Activated B cell treated with CpG ODN at 0.5 μM for 24 hours (primary cell): ENCODE measurements around the gene CBFA2T2. TPM values are rescaled to one million over a fixed set of nuclear protein-coding genes. Genes with fewer than 3 reads are reported as not detected.

Experiments used
- ATAC-seq: fragments of 200-7000 bp; cut with Tn5 transposase; one replicate; pipeline ENCODE4 v1.10.0; 2021; ENCODE audit warnings: low read depth, mild to moderate bottlenecking, moderate library complexity
- CTCF ChIA-PET: fragments of 350-600 bp; sonication (Branson Sonifier 250); formaldehyde crosslinking; loops from one replicate; lab custom pipeline; 2021; ENCODE audit warnings: antibody characterized with exemption; lab: Charles Lee
- POLR2A ChIA-PET: fragments of 350-600 bp; sonication (Branson Sonifier 250); formaldehyde crosslinking; loops from one replicate; lab custom pipeline; 2021; ENCODE audit warnings: antibody characterized with exemption; lab: Charles Lee
- DNase-seq: peaks from one replicate; pipeline ENCODE4 v3.0.0; 2022
- H3K27ac Mint-ChIP-seq: one replicate; pipeline ENCODE4 v1.8.0; 2020; ENCODE audit warnings: mixed read lengths
- H3K27me3 Mint-ChIP-seq: one replicate; pipeline ENCODE4 v1.8.0; 2021; ENCODE audit warnings: mixed read lengths
- H3K36me3 Mint-ChIP-seq: one replicate; pipeline ENCODE4 v1.8.0; 2021; ENCODE audit warnings: low read depth, mixed read lengths
- H3K4me1 Mint-ChIP-seq: one replicate; pipeline ENCODE4 v1.8.0; 2021; ENCODE audit warnings: mixed read lengths
- H3K4me3 Mint-ChIP-seq: one replicate; pipeline ENCODE4 v1.8.0; 2020; ENCODE audit warnings: mild to moderate bottlenecking, mixed read lengths
- H3K9me3 Mint-ChIP-seq: one replicate; pipeline ENCODE4 v1.8.0; 2020; ENCODE audit warnings: mixed read lengths
- intact Hi-C: fragments of 100-400 bp; cut with micrococcal nuclease; formaldehyde crosslinking; loops from one replicate; pipeline ENCODE4 v1.15.1; 2024
- total RNA-seq: library from RNA; stranded (reverse); gene quantifications from 2 replicates; pipeline ENCODE4 v1.2.3, GENCODE V29; 2022
- TF ChIP-seq, protein P1 (sequence below): fragments of 200-600 bp; IDR thresholded peaks from one replicate; pipeline ENCODE4 v1.8.0; 2022; ENCODE audit warnings: antibody characterized with exemption, mild to moderate bottlenecking

CBFA2T2 gene
- total RNA-seq, 1 donor from 2014 or later, result 15.8 TPM

DNA sequence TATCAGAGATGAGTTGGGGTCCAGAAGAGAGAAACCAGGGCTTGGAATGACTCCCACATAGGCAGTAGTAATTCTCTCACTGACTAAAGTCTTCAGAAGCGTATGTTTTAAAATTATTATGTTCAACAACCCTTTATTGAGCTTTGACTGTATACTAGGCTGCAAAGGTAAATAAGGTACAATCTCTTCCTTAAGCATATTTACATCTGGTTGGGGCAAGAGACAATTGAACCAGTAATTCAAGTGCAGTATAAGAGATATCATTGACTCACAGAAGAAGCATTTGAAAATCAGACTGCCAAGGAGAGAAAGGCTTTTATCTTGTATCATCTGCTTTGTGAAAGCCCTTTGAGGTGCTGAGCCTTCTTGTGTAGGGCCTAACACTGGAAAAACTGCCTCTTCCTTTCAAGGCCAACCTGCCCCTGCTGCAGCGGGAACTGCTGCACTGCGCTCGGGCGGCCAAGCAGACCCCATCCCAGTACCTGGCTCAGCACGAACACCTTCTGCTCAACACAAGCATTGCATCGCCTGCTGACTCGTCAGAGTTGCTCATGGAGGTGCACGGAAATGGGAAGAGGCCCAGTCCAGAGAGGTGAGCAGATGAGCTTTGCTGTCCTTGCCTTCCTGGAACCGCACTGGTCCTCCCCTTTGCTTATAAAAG lies 132.9 kb downstream of the CBFA2T2 start:
- Mint-ChIP-seq H3K9me3 (no peaks in the 10 kb centered on the region), H3K4me3 (no peak overlapping the region), H3K36me3 (peaks cover 60% of the 10 kb centered on the region), H3K27ac (no peak overlapping the region), H3K27me3 (no peaks in the 10 kb centered on the region), H3K4me1 (peaks cover 20% of the 10 kb centered on the region)
- intact Hi-C loops, result no loop called here
- no peak for ATAC-seq
- ChIA-PET CTCF (no interaction called here), POLR2A (no interaction called here)
- TF ChIP-seq, protein P1, sequence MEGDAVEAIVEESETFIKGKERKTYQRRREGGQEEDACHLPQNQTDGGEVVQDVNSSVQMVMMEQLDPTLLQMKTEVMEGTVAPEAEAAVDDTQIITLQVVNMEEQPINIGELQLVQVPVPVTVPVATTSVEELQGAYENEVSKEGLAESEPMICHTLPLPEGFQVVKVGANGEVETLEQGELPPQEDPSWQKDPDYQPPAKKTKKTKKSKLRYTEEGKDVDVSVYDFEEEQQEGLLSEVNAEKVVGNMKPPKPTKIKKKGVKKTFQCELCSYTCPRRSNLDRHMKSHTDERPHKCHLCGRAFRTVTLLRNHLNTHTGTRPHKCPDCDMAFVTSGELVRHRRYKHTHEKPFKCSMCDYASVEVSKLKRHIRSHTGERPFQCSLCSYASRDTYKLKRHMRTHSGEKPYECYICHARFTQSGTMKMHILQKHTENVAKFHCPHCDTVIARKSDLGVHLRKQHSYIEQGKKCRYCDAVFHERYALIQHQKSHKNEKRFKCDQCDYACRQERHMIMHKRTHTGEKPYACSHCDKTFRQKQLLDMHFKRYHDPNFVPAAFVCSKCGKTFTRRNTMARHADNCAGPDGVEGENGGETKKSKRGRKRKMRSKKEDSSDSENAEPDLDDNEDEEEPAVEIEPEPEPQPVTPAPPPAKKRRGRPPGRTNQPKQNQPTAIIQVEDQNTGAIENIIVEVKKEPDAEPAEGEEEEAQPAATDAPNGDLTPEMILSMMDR, result no peak
- DNase-seq, result no peak

DNA sequence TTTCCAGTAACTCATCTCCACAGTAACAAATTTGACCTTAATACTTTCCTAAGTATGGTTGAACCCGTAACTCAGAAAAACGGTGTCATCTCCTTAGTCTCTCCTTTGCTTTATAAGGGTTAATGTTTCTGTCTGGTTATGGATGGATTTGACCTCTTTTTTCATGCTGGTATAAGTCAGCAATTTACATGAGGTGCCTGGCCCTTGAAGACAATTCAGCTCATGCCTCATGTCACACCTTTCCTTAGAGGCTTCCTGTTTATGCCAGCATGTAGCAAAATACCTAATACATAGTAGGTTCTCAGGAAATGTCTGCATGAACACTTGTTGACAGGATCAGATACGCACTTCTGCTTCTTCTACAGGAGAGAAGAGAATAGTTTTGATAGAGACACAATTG lies 134.5 kb downstream of the CBFA2T2 start:
- ChIA-PET POLR2A (no interaction called here), CTCF (no interaction called here)
- TF ChIP-seq, protein P1, result no peak
- Mint-ChIP-seq H3K4me3 (no peak overlapping the region), H3K36me3 (peaks cover 72% of the 10 kb centered on the region), H3K4me1 (peaks cover 20% of the 10 kb centered on the region), H3K27ac (peak overlapping the region; percentile 22), H3K9me3 (no peaks in the 10 kb centered on the region), H3K27me3 (no peaks in the 10 kb centered on the region)
- DNase-seq, result no peak
- intact Hi-C loops, result no loop called here
- no peak for ATAC-seq

DNA sequence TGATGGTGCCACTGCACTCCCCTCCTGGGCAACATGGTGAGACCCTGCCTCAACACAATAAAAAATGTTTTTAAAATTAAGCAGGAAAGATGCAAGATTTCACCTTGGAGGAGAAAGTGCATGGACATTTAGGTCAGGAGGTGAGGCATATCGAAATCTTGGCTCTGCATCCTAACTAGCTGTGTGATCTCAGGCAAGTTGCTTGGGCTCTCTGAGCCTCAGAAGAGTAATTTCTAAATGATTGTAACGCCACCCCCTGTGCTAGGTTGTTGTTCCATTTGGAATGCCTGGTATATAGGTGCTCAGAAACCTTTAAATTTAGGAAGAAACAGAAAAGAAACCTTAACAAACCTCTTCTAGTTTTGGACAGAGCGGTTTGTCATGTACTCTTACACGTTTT lies 136.3 kb downstream of the CBFA2T2 start:
- Mint-ChIP-seq H3K9me3 (no peaks in the 10 kb centered on the region), H3K4me3 (no peak overlapping the region), H3K27ac (no peak overlapping the region), H3K4me1 (peaks cover 20% of the 10 kb centered on the region), H3K36me3 (peaks cover 79% of the 10 kb centered on the region), H3K27me3 (no peaks in the 10 kb centered on the region)
- ChIA-PET CTCF (no interaction called here), POLR2A (interaction anchor here (0.6 kb wide), 1 partner anchor 47 kb away, joined by 3 read pairs; no protein-coding TSS in a partner anchor)
- DNase-seq, result no peak
- TF ChIP-seq, protein P1, result no peak
- intact Hi-C loops, result no loop called here
- no peak for ATAC-seq

DNA sequence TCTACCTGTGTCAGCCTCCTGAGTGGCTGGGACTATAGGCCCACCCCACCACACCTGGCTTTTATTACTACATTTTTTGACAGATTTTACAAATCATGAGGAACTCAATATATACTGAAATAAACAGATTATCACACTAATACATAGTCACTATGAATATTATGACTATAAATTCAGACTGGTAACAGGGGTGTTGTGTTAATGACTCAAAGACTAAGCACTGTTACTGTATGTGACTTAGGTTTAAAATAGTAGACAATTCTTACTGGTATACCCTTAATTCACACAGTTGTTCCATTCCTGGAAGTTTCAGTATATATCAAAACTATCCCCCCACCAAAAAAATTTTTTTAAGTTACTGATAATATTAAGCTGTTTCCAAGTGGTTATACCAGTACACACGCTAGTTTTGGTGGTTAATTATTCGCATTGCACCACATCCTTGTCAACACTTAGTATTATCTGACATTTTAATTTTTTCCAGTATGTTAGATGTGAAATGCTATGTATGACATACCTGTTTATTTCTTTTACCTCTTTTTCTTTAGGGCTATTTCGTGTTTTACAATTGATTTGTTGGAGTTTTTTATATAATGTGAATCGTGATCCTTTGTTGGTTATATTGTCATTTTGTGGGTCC lies 137.8 kb downstream of the CBFA2T2 start:
- TF ChIP-seq, protein P1, result no peak
- POLR2A ChIA-PET, result no interaction called here
- H3K36me3 Mint-ChIP-seq, result peaks cover 88% of the 10 kb centered on the region

DNA sequence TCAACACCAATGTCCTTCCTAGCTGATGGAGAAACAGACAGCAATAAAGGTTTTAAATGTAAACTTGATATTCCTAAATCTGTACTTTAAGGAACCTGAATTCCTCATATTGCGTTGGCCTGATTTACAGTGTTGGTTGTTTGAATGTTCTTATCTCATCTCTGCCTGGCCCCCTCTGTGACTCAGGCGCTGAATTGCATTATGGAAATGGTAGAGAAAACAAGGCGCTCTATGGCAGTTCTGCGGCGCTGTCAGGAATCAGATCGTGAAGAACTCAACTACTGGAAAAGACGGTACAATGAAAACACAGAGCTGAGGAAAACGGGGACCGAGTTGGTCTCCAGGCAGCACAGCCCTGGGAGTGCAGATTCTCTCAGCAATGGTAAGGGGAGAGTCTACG lies 139.6 kb downstream of the CBFA2T2 start:
- no peaks in the 10 kb centered on the region for H3K27me3 Mint-ChIP-seq
- POLR2A ChIA-PET, result interaction anchor here (1.0 kb wide), 1 partner anchor 20 kb away, joined by 3 read pairs; no protein-coding TSS in a partner anchor
- intact Hi-C loops, result no loop called here
- DNase-seq (no peak), ATAC-seq (no peak)
- no peaks in the 10 kb centered on the region for H3K9me3 Mint-ChIP-seq
- TF ChIP-seq, protein P1, result no peak
- peaks cover 80% of the 10 kb centered on the region for H3K36me3 Mint-ChIP-seq
- no peak overlapping the region for H3K27ac Mint-ChIP-seq
- CTCF ChIA-PET, result no interaction called here
- H3K4me1 Mint-ChIP-seq, result peaks cover 5% of the 10 kb centered on the region
- H3K4me3 Mint-ChIP-seq, result no peak overlapping the region

More for the DNA sequence above, 137.8 kb downstream of the CBFA2T2 start:
- intact Hi-C loops, result no loop called here
- ATAC-seq, result no peak
- CTCF ChIA-PET, result no interaction called here
- no peak overlapping the region for H3K4me3 Mint-ChIP-seq
- H3K27me3 Mint-ChIP-seq, result no peaks in the 10 kb centered on the region
- no peak for DNase-seq
- peaks cover 15% of the 10 kb centered on the region for H3K4me1 Mint-ChIP-seq
- no peak overlapping the region for H3K27ac Mint-ChIP-seq
- H3K9me3 Mint-ChIP-seq, result no peaks in the 10 kb centered on the region
